Measurements from ENCODE around the gene SCCPDH. TPM values are rescaled to one million over a fixed set of nuclear protein-coding genes. Genes with fewer than 3 reads are reported as not detected.

Gene SCCPDH
- total RNA-seq, 1 donor from 2014 or later: 30.8 TPM

DNA sequence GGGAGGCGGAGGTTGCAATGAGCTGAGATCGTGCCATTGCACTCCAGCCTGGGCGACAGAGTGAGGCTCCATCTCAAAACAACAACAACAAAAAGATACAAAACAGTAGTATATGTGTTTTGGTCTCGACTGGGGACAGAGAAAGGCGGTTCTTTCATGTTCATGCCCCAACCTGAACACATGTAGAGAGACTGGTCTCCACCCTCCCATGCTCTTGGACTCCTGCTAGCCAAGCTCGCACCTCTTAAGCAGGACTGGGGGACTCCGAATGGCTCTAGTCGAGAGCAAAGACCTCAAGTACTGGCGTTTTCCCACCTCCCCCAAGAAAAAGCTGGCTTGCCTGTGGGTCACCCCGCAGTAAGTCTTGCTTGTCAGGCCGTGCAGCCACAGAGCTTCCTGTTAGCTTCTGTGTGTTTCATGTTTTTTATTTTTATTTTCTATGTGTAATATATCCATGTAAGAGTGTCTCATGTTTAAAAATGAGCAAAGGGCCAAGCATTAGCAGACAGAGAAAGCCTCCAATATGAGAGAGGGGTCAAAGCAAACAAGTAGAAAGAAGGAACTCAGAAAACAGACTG is 91.6 kb downstream of the SCCPDH start:
- DNase-seq (no peak), ATAC-seq (no peak)
- intact Hi-C loops (cut with micrococcal nuclease): no loop called here

Other genes with a start within 250 kb of the SCCPDH start
- gene SMYD3, start 217.1 kb upstream of the SCCPDH start, total RNA-seq: 8.2 TPM
- gene TFB2M, start 158.1 kb upstream of the SCCPDH start, total RNA-seq: 17.4 TPM
- 20.2 TPM for gene CNST, start 158.0 kb upstream of the SCCPDH start, total RNA-seq
- gene AHCTF1, start 207.5 kb downstream of the SCCPDH start, total RNA-seq: 21.9 TPM

All from left ventricle myocardium superior (tissue), 1 donor.